ENCODE results near the gene GRB2.

The GRB2 gene

DNA sequence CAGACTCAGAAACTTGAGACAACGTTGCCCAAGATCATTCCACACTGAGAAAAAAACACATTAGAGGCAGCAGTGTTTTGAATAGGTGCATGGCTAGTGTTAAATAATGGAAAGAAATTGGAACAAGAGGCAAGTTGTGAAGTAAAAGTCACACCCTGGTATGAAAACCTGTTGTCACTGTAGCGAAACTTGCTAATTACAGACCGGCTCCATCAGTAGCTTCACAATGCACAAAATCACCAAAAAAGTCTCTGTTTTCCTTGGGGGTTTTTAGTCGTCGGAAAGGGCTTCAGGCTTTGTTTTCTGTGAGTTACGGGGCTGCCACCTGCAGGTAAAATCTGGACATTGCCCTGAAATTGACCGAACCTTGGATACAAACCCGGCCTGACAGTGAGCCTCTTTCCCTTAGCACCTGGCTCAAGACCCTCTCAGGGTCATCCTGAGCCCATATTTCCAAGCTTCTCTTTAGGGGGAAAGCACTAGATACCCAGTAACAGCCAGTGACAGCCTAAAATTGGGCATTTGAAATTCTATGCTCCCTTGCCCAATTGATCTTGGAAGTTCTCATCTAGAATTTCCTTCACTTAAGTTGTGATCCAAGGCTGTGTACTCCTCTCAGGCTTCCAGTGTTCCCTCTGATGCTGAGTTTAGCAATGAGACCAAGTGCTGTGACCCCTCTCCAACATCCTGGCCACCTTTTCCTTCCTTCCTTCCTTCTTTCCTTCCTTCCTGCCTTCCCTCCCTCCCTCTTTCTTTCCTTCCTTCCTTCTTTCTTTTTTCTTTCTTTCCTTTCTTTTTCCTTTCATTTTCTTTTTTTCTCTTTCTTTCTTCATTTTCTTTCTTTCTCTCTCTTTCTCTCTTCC, 7.2 kb upstream of the GRB2 start:
- peak; percentile 67 for DNase-seq

DNA sequence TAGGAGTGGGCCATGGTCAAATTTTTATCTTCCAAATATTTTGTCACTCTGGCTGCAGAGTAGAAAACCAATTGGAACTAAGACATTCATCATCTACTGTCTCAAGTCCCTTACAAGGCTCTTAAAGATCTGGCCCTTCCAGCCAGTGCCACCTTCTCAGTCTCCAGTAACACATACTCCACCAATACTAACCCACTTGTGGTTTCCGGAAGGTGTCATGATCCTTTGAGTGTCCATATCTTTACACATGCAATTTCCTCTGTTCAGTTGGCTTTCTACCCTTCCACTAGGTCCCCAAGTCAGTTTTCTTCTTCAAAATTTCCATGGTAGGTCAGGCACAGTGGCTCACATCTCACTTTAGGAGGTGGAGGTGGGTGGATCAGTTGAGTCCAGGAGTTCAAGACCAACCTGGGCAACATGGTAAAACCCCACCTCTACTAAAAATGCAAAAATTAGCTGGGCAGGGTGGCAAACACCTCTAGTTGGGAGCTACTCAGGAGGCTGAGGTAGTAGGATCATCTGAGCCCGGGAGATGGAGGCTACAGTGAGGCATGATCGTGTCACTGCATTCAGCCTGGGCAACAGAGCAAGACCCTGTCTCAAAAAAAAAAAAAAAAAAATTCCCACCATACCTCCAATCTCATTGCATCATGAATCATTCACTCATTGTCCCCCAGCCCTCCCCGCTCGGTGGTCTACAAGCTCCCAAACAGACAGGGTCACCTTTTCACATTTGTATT, 6.0 kb upstream of the GRB2 start:
- DNase-seq, result no peak

DNA sequence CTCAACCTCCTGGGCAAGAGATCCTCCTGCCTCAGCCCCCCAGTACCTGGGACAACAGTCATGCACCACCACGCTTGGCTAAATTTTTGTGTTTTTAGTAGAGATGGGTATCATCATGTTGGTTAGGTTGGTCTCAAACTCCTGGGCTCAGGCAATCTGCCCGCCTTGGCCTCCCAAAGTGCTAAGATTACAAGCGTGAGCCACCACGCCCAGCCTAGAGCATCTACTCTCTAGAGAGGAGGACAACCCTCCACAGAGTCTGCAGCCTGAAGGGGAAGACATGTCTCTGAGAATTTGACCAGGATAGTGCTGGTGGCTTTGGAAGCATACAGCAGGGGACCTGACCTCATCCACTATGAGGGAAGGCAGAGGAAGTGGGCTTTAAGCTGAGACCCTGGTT, 4.7 kb upstream of the GRB2 start:
- no peak for DNase-seq

DNA sequence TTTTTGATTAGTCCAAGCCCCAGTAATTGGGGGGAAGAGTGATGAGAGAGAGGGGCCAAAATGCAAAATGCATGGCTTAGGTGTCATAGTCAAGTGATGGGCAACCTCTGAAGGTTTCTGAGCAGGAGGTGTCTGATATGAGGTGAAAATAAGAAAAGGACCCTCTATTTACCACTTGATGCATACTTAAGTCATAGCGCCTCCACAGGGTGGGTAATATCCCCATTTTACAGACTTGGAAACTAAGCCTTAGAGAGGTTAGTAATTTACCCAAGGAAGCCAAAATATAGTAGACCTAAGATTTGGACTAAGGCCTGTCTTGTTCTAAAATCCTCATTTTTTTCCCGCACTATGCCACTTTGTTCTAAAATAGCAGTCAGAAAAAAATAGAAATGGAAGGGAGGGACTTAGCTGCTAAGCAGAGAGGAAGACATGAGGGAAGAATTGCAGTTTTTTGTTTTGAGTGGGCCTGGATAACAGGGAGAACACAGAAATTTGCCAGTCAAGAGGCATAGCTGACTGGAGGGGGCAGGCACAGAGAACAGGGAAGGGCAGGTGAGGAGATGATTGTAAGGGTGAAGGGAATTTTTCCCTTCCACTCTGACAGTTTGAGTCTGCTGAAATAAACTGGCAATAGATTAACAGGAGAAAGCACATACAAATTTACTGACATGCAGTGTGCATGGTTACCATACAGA, 2.3 kb upstream of the GRB2 start:
- DNase-seq, result no peak

DNA sequence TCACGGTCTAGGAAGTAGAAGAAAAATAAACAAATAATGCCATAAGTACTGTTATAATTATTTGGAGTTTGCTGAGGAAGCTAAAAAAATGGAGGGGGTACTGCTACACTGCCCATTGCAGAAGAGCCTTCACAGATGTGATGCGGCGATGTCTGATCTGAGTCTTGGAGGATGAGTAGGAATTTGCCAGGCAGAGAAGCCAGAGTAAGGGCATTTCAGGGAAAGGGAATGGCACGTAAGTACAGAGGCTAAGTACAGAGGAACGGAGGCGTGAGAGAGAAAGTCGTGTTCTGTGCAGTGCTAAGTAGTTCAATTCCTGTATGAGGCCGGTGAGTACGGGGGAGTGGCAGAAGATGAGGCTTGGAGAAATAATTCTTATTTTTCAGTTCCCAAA, 741 bp upstream of the GRB2 start:
- DNase-seq, result no peak

DNA sequence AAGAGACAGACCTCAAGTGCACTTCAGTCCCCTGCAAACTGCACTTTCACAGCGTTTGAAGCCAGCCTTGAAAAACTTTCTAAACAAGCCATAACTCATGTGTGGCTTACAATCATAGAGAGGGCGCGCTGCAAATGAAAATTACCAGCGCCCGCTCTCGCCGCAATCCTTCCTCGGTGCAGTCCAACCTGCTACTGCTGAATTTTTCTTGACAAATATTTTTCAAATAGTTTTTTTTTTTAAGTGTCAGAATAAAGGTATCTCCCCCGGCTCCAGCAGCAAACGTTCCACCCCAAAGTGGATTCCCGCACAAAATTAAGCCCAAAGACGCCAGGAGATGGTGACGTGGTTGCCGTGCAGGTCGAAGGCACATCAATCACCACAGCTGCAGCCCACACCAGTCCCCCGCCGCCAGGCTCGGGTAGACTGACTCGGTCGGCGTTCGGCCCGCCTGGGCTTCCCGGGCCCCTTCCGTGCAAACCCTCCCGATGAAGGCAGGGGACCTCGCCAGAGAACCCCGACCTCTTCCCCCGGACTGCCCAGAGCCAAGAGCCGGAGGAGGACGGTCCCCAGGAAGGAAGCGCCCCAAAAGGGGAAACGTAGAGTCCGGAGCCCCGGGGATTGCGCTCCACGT, 630 bp downstream of the GRB2 start:
- DNase-seq, result peak; percentile 53

DNA sequence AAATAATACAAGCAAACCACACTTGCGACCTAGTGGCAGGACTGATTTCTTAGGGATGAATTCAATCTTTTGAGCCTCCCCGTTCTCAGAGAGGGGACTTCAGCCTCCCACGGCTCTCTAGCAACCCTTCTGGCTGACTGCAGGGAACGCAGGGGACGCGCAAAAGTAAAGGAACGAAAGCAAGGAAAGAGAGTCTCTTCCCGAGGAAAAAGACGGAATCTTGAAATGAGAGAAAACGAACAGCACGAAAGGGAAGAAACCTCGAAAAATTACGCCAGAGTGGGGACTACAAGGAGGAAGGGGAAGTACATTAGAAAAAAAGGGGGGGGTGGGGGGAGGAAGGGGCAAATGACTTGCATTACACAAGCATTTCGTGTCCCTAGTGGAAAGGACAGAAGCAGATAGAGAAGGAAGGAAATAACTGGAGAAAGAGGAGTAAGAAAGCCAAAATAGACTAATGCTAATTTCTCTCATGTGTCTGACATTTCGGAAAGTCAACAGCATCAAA, 1.2 kb downstream of the GRB2 start:
- peak; percentile 40 for DNase-seq

DNA sequence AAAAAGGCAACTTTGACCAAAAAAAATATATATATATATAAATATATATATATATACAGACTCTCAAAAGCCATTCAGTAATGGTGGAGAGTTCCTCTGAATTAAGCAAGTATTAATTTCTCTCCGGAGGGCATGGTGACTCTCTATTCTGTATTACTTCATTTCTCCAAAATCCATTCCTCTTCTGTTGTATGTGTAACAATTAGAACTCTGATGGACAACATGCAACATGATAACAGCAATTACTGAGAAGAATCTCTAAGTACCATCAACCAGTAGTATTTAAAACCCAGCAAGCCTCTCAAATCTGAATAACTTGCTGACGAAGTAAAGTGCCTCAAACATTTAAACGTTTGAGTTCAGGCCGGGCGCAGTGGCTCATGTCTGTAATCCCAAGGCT, 2.3 kb downstream of the GRB2 start:
- DNase-seq, result no peak

DNA sequence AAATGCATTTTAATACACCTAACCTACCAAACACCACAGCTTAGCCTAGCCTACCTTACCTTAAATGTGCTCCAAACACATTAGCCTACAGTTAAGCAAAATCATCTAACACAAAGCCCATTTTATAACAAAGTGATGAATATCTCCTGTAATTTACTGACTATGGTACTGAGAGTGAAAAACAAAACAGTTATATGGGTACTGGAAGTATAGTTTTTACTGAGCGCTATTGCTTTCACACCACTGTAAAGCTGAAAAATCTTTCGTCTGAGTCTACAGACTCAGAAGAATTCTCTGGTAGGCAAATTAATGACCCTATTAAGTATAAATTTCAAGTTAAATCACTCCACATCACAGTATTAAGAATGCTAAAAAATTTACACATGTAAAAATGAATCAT, 3.5 kb downstream of the GRB2 start:
- DNase-seq, result no peak

DNA sequence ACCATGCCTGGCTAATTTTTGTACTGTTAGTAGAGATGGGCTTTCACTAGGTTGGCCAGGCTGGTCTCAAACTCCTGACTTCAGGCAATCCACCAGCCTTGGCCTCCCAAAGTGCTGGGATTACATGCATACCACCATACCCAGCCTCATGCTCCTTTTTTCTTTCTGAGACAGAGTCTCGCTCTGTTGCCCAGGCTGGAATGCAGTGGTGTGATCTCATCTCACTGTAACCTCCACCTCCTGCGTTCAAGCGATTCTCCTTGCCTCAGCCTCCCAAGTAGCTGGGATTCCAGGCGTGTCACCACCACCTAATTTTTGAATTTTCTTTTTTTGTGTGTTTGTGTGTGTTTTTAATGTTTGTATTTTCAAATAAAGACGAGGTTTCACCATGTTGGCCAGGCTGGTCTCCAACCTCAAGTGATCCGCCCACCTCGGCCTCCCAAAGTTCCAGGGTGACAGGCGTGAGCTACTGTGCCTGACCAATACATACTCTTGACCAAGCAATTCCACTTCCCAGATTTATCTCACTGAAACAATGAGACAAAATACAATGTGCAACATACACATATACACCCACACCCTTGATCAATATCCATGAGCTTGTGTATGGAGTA, 5.0 kb downstream of the GRB2 start:
- no peak for DNase-seq

DNA sequence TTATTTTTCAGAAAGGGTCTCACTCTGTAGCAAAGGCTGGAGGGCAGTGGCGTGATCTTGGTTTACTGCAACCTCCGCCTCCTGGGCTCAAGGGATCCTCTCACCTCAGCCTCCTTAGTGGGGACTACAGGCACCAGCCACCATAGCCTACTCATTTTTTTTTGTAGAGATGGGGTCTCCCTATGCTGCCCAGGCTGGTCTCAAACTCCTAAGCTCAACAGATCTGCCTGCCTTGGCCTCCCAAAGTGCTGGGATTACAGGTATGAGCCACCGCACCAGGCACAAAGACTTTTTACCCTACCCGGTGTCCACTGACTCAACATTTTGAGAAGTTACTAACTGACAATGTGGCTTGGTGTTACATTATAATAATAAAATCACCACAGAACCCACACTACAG, 7.2 kb downstream of the GRB2 start:
- DNase-seq, result no peak

DNA sequence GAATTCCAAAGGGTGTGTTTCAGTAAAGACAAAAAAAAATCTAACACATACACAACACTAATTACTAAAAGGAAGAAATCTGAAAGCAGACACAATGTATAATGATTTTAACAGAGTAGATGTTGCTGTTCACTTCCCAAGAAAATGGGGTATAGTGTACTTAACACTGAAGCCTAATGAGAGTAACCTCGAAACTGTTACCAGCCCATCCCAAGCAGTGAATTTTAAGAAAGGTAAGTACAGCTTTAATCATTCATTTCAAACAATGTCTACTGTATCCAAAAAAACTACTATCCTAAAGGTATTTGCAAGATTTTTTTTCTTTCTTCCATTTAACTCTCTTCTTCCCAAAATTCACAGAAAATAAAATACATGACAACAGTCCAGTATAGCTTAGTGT, 8.3 kb downstream of the GRB2 start:
- DNase-seq, result no peak

DNA sequence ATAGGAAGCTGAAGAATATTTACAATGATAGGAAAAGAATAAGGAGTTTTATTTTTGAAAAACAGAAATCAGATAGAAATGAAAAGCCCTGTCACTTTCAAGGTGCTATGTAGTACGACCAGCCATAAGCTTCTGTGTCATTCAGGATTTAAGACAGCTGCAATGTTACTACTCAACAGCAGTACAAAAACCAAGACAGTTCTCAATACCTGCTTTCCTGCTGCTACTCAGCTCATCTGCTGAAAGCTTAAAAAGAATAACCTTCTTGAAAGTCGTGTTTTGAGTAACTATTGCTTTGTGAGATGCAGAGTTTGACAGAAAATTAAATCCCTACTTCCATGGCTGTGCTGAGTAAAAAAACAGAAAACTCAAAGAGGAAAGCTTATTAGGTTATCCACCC, 8.7 kb downstream of the GRB2 start:
- no peak for DNase-seq

DNA sequence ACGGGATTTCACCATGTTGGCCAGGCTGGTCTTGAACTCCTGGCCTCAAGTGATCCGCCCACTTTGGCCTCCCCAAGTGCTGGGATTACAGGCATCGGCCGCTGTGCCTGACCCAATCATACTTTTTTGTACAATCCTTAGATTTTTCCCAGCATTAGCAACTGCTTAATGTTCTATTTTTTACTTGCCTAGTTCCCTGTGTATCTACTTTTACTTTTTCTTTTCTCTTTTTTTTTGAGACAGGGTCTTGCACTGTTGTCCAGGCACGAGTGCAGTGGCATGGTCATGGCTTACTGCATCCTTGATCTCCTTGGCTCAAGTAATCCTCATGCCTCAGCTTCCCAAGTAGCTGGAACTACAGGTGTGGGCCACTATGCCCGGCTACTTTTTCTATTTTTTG, 9.5 kb downstream of the GRB2 start:
- DNase-seq, result no peak

DNA sequence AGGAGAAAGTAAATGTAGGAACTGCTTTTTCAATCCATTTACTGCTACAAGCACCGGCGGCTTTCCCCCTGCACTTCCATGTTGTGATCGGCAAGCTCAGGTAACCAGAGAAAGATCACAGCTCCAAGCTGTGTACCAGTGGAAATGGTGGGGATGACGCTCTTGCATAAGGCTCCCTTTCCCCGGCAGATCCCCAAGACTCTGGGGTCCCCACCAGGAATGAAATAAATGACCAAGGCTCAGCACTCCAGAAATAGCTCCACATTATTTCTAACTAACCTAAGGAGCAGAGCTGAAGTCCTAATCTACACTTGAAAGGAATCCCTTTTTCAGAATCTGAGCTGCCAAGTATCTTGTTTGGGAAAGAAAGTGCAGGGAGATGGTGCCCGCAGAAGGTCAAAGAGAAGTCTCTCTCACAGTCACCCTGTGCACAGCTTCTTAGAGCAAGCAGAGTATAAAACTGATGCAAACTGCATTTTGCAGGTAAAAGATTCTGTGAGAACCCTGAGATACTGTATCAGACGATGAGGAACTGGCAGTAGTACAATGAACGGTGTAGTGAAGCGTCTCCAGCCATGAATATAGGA, 11.1 kb downstream of the GRB2 start:
- no peak for DNase-seq

DNA sequence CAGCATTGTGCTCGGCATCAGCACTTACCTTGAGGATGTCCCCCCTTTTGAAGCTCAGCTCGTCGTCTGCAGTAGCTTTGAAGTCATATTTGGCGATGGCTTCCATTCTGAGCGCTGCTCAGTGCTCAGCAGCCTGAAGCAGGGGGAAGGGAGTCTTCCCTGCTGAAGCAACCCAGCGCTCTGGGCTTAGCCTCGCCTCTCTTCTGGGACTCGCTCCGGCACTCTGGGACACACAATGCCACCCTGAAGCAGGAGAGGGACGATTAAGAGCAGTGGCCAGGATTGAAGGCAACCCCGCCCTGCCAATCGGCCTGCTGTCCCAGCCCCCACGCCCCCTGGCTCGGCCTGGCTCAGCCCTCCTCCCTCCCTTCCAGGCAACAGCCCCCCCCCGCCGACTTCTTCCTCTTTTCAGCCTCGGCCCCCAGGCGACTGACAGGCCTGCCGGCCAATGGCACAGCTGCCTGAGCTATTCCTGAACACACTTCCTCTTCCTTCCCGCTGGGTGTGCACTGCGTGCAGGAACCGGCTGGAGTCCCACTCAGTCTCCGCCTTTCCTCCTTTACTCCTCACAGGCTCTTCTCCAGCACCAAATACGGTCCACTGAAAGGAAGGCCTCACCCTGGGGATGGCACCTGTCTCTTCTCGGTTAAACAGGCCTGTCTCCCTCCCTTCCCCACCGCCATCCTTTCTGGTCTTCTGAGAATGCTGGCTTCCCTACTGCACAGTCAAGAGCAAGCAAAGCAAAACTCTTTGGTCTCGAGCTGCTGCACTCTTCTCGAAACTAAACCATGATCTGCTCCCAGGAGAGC, 11.8 kb downstream of the GRB2 start:
- peak; percentile 76 for DNase-seq

DNA sequence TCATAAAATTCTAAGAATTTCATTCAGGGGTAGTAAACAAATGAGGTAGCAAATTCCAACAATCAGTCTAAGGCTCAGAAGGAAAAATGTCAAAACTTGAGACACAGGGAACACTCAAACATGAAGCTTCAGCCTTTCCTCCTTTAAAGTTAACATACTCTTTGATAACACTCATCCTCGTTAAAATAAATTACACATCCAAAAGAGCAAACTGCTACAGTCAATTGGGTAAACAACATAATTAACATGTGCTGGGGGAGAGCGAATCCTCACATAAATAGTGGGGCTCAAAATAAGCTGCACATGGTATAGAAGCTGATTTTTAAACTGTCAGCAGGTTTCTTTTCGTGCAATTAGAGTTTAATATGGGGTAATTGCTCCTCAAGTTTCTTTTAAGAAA, 12.9 kb downstream of the GRB2 start:
- no peak for DNase-seq

DNA sequence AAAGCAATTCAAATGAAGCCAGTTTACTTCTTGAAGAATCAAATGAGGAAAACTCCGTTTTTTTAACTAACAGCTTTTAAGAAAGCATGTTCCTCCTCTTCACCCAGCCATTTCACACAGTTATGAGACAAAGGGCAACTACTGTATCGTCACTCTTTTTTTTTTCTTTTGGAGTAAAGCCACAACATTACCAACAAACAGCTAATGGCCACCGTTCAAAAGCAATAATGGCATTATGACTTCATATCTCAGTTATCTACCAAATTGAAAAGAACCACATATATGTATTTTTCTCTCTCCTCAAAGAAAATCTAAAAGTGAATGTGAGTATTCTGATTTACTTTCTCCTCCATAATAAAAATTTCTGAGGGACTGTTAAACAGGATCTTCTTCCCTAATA, 14.5 kb downstream of the GRB2 start:
- no peak for DNase-seq

DNA sequence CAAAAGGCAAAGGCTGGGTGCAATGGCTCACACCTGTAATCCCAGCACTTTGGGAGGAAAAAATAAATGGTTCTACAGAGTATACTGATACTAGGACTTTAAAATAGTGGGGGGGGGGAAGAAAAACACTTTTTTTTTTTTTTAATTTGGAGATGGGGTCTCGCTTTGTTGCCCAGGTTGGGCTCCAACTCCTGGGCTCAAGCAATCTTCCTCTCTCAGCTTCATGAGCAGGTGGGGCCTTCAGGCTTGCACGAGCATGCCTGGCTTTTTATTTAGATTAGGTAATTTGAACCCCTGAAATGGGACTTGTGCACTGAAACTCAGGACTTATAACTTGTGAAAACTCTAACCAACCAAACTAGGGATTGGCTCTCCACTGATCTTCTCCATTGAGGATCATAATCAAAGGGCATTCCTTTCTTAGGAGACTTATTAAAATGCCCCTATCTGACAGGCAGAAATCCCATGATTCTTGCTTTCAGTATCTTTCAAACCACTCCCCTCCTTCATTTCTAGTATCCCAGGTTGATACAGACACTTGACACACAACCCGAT, 16.9 kb downstream of the GRB2 start:
- no peak for DNase-seq

DNA sequence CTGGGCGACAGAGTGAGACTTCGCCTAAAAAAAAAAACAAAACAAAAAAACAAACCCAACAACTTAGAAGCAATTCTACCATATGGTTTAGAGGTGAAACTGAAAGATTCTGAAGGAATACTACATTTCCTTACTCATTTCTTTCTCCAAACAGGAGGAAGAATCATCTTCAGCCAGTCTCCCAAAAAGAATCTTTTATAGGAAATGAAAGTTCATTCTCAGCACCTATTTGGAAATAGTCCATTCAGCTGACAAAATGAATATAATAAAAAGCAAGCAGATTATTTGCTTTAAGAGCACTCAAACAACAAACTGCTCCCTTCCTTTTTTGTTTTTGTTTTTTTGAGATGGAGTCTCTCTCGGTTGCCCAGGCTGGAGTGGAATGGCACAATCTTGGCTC, 17.7 kb downstream of the GRB2 start:
- DNase-seq, result no peak

DNA sequence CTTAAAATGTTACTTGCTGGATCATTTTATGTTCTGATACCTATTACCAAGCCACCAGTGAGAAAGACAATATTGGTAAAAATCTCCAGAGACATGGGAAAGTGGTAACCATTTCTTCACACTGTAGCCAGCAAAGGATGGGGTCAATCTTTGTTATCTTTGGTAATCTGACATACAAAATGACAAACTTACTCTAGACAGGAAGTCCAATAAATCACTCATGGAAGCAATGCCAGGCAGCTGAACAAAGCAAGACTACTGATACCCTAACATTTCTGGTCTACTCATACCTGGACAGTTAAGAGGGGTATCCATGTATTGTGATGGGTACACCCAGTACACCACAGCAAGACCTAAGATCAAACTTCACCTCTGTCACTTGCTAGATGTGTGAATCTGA, 19.0 kb downstream of the GRB2 start:
- DNase-seq, result no peak

Measured in stimulated activated CD4-positive, alpha-beta T cell treated with anti-CD3 and anti-CD28 coated beads, Interleukin-4, amount 100 ng/mL, for 1 hour (primary cell).